ENCODE results near the gene DRC3. TPM values are rescaled to one million over a fixed set of nuclear protein-coding genes. Genes with fewer than 3 reads are reported as not detected.

The DRC3 gene
- total RNA-seq, 4 donors from 2014 or later, result 0.71 to 4.2 (median 1.4) TPM

- intact Hi-C loops (cut with DNase I), result loop anchor here (5.0 to 10.0 kb wide), 3 partner anchors 52 to 92 kb away; no protein-coding TSS in a partner anchor
- H3K27me3 ChIP-seq, result no peaks in the 10 kb centered on the region
- WGBS, result 78% methylated on average over 6 of the region's 10 CpGs
- no peaks in the 10 kb centered on the region for H3K9me3 ChIP-seq
- TF ChIP-seq CTCF (IDR thresholded peaks at IDR 0.05), result no peak
- TF ChIP-seq POLR2A (IDR thresholded peaks at IDR 0.05; ENCODE audit: low read depth), result no peak
- no peak for TF ChIP-seq EP300 (IDR thresholded peaks at IDR 0.05)
- no peak for TF ChIP-seq POLR2AphosphoS5 (IDR thresholded peaks at IDR 0.05)
- no peak overlapping the region for H3K4me3 ChIP-seq
- H3K4me1 ChIP-seq, result peaks cover 5 to 9% (median 7%) of the 10 kb centered on the region in 4 donors
- DNase-seq (ENCODE audit: extremely low spot score), result no peak
- peaks cover 0 to 5% (median 0%) of the 10 kb centered on the region in 4 donors for H3K36me3 ChIP-seq
- H3K27ac ChIP-seq (replicated peaks in 1 of 4), result no peak overlapping the region
Observed at GRCh38 chr17:17976931-17977570, 4.4 kb downstream of the DRC3 start.

- Histone ChIP-seq H3K27ac (replicated peaks in 1 of 4) (no peak overlapping the region), H3K36me3 (peaks cover 0 to 5% (median 0%) of the 10 kb centered on the region in 4 donors), H3K9me3 (no peaks in the 10 kb centered on the region), H3K4me3 (no peak overlapping the region), H3K27me3 (no peaks in the 10 kb centered on the region), H3K4me1 (no peaks in the 10 kb centered on the region)
- 91% methylated on average over 10 of the region's 14 CpGs for WGBS
- DNase-seq (ENCODE audit: extremely low spot score), result no peak
- intact Hi-C loops (cut with DNase I), result loop anchor here (5.0 to 10.0 kb wide), 3 partner anchors 54 to 94 kb away; no protein-coding TSS in a partner anchor
- no peak for TF ChIP-seq CTCF (IDR thresholded peaks at IDR 0.05)
Observed at GRCh38 chr17:17978481-17979424, 6.1 kb downstream of the DRC3 start.

- no peaks in the 10 kb centered on the region for H3K9me3 ChIP-seq
- no peak for TF ChIP-seq POLR2A (IDR thresholded peaks at IDR 0.05; ENCODE audit: low read depth)
- no peaks in the 10 kb centered on the region for H3K4me1 ChIP-seq
- no peak for DNase-seq (ENCODE audit: extremely low spot score)
- no peaks in the 10 kb centered on the region for H3K27me3 ChIP-seq
- WGBS, result 86% methylated on average over 1 of the region's 3 CpGs
- intact Hi-C loops (cut with DNase I), result loop anchor here (5.0 to 10.0 kb wide), 3 partner anchors 53 to 95 kb away; no protein-coding TSS in a partner anchor
- H3K4me3 ChIP-seq, result no peak overlapping the region
- peaks cover 0 to 5% (median 0%) of the 10 kb centered on the region in 4 donors for H3K36me3 ChIP-seq
- H3K27ac ChIP-seq (replicated peaks in 1 of 4), result no peak overlapping the region
Observed at GRCh38 chr17:17979778-17980177, 7.1 kb downstream of the DRC3 start.

GRCh38 chr17:17981330-17981729, 8.7 kb downstream of the DRC3 start:
- no peak for TF ChIP-seq POLR2A (IDR thresholded peaks at IDR 0.05; ENCODE audit: low read depth)
- TF ChIP-seq POLR2AphosphoS5 (IDR thresholded peaks at IDR 0.05), result no peak
- intact Hi-C loops (cut with DNase I), result no loop called here
- H3K4me1 ChIP-seq, result no peaks in the 10 kb centered on the region
- peaks cover 0 to 6% (median 1%) of the 10 kb centered on the region in 4 donors for H3K36me3 ChIP-seq
- no peak overlapping the region for H3K4me3 ChIP-seq
- no peaks in the 10 kb centered on the region for H3K27me3 ChIP-seq
- no peak overlapping the region for H3K27ac ChIP-seq (replicated peaks in 1 of 4)
- no peak for DNase-seq (ENCODE audit: extremely low spot score)
- WGBS, result 90% methylated on average over 9 of the region's 9 CpGs
- no peaks in the 10 kb centered on the region for H3K9me3 ChIP-seq

GRCh38 chr17:17982801-17983200, 10.1 kb downstream of the DRC3 start:
- no peaks in the 10 kb centered on the region for H3K27me3 ChIP-seq
- peaks cover 0 to 8% (median 3%) of the 10 kb centered on the region in 4 donors for H3K36me3 ChIP-seq
- no peaks in the 10 kb centered on the region for H3K4me1 ChIP-seq
- no peak for DNase-seq (ENCODE audit: extremely low spot score)
- no peak overlapping the region for H3K27ac ChIP-seq (replicated peaks in 1 of 4)
- no peak overlapping the region for H3K4me3 ChIP-seq
- intact Hi-C loops (cut with DNase I), result no loop called here
- TF ChIP-seq EP300 (IDR thresholded peaks at IDR 0.05) (no peak), POLR2AphosphoS5 (IDR thresholded peaks at IDR 0.05) (no peak), CTCF (IDR thresholded peaks at IDR 0.05) (no peak), POLR2A (IDR thresholded peaks at IDR 0.05; ENCODE audit: low read depth) (no peak)
- 96% methylated on average over 9 of the region's 9 CpGs for WGBS
- no peaks in the 10 kb centered on the region for H3K9me3 ChIP-seq

Data from esophagus muscularis mucosa (tissue), 4 donors.